IPS-18c (cell line): ENCODE results near the gene SNRNP70.
"Not testable (repeated sequence)": the region's sequence is repeated elsewhere in the genome, so short reads cannot be mapped to it uniquely, and the experiment has no call there.

Source experiments
- H3K4me3 ChIP-seq: 2 replicates; pipeline ENCODE4 v1.7.0; 2013; ENCODE audit warnings: low read depth, mild to moderate bottlenecking, low read length, moderate library complexity; ENCODE audit not compliant: insufficient read depth
- H3K9me3 ChIP-seq: one replicate; pipeline ENCODE4 v1.6.1; 2013; ENCODE audit warnings: mild to moderate bottlenecking, low read length, moderate library complexity; ENCODE audit not compliant: control insufficient read depth, insufficient read depth

Gene SNRNP70

GRCh38 chr19:49127674-49128544 lies 42.7 kb downstream of the SNRNP70 start:
- peak overlapping the region; percentile 53; the same call in 1 of the 2 replicates for H3K4me3 ChIP-seq
- no peaks in the 10 kb centered on the region for H3K9me3 ChIP-seq

- H3K4me3 ChIP-seq: peak overlapping the region; percentile 51
- no peaks in the 10 kb centered on the region for H3K9me3 ChIP-seq
Observed at GRCh38 chr19:49128545-49129237, 43.4 kb downstream of the SNRNP70 start.

- Histone ChIP-seq H3K9me3 (no peaks in the 10 kb centered on the region), H3K4me3 (peak overlapping the region; percentile 51)
Observed at GRCh38 chr19:49129238-49129583, 44.0 kb downstream of the SNRNP70 start.

GRCh38 chr19:49130325-49130724 lies 45.1 kb downstream of the SNRNP70 start:
- H3K9me3 ChIP-seq: no peaks in the 10 kb centered on the region
- no peak overlapping the region for H3K4me3 ChIP-seq

- H3K4me3 ChIP-seq: peak overlapping the region; percentile 41; the same call in 1 of the 2 replicates
Observed at GRCh38 chr19:49132974-49133609, 47.8 kb downstream of the SNRNP70 start.

GRCh38 chr19:49133621-49134454 lies 48.6 kb downstream of the SNRNP70 start:
- peak overlapping the region; percentile 41; the same call in 1 of the 2 replicates for H3K4me3 ChIP-seq
- no peaks in the 10 kb centered on the region for H3K9me3 ChIP-seq

More at GRCh38 chr19:49132974-49133609, 47.8 kb downstream of the SNRNP70 start:
- no peaks in the 10 kb centered on the region for H3K9me3 ChIP-seq

- Histone ChIP-seq H3K9me3 (no peaks in the 10 kb centered on the region), H3K4me3 (no peak overlapping the region)
Observed at GRCh38 chr19:49135686-49136085, 50.4 kb downstream of the SNRNP70 start.

GRCh38 chr19:49136771-49137171 lies 51.5 kb downstream of the SNRNP70 start:
- Histone ChIP-seq H3K9me3 (no peaks in the 10 kb centered on the region), H3K4me3 (no peak overlapping the region)

- H3K4me3 ChIP-seq: no peak overlapping the region
- no peaks in the 10 kb centered on the region for H3K9me3 ChIP-seq
Observed at GRCh38 chr19:49140951-49141350, 55.7 kb downstream of the SNRNP70 start.

GRCh38 chr19:49141352-49141751 lies 56.1 kb downstream of the SNRNP70 start:
- no peaks in the 10 kb centered on the region for H3K9me3 ChIP-seq
- H3K4me3 ChIP-seq: no peak overlapping the region

GRCh38 chr19:49142866-49143335 lies 57.6 kb downstream of the SNRNP70 start:
- H3K9me3 ChIP-seq: no peaks in the 10 kb centered on the region
- H3K4me3 ChIP-seq: peak overlapping the region; percentile 63

- Histone ChIP-seq H3K9me3 (no peaks in the 10 kb centered on the region), H3K4me3 (peak overlapping the region; percentile 42; the same call in 1 of the 2 replicates)
Observed at GRCh38 chr19:49145573-49146407, 60.5 kb downstream of the SNRNP70 start.

- peak overlapping the region; percentile 42; the same call in 1 of the 2 replicates for H3K4me3 ChIP-seq
- H3K9me3 ChIP-seq: not testable (repeated sequence)
Observed at GRCh38 chr19:49146408-49146770, 61.1 kb downstream of the SNRNP70 start.

- H3K9me3 ChIP-seq: no peaks in the 10 kb centered on the region
- peak overlapping the region; percentile 78; the same call in 1 of the 2 replicates for H3K4me3 ChIP-seq
Observed at GRCh38 chr19:49148044-49148682, 62.9 kb downstream of the SNRNP70 start.

GRCh38 chr19:49148784-49149651 lies 63.8 kb downstream of the SNRNP70 start:
- Histone ChIP-seq H3K9me3 (no peaks in the 10 kb centered on the region), H3K4me3 (peak overlapping the region; percentile 78)
